Stimulated activated memory B cell treated with anti-CD40 and anti-IgM and Interleukin-4, amounts not matched to agents 10 μg/mL and 1 μg/mL and 100 μg/mL, for 72 hours (primary cell): ENCODE measurements around the gene NEURL2.
A peak's percentile ranks its signal among the peaks of the same experiment; 100 is the strongest.

Experiments used
- ATAC-seq: fragments of 150-1000 bp; cut with Tn5 transposase; 2 replicates; pipeline ENCODE4 v1.10.0; 2021
- H3K27ac Mint-ChIP-seq: one replicate; pipeline ENCODE4 v1.8.0; 2022; ENCODE audit warnings: mild to moderate bottlenecking, mixed read lengths
- H3K27me3 Mint-ChIP-seq: one replicate; pipeline ENCODE4 v1.8.0; 2022; ENCODE audit warnings: mixed read lengths
- H3K36me3 Mint-ChIP-seq: one replicate; pipeline ENCODE4 v1.8.0; 2022; ENCODE audit warnings: mixed read lengths
- H3K4me1 Mint-ChIP-seq: one replicate; pipeline ENCODE4 v1.8.0; 2022; ENCODE audit warnings: mixed read lengths
- H3K4me3 Mint-ChIP-seq: one replicate; pipeline ENCODE4 v1.8.0; 2022; ENCODE audit warnings: mild to moderate bottlenecking, moderate library complexity, mixed read lengths
- H3K9me3 Mint-ChIP-seq: one replicate; pipeline ENCODE4 v1.8.0; 2022; ENCODE audit warnings: mixed read lengths

Gene NEURL2

GRCh38 chr20:45873409-45874103, 17.5 kb downstream of the NEURL2 start:
- Mint-ChIP-seq H3K27me3 (no peaks in the 10 kb centered on the region), H3K27ac (no peak overlapping the region), H3K36me3 (peaks cover 6% of the 10 kb centered on the region), H3K4me1 (no peaks in the 10 kb centered on the region), H3K4me3 (no peak overlapping the region), H3K9me3 (no peaks in the 10 kb centered on the region)
- ATAC-seq: no peak

- H3K9me3 Mint-ChIP-seq: no peaks in the 10 kb centered on the region
- no peak overlapping the region for H3K4me3 Mint-ChIP-seq
- no peak overlapping the region for H3K27ac Mint-ChIP-seq
- no peaks in the 10 kb centered on the region for H3K4me1 Mint-ChIP-seq
- no peaks in the 10 kb centered on the region for H3K27me3 Mint-ChIP-seq
- ATAC-seq: no peak
- H3K36me3 Mint-ChIP-seq: peaks cover 6% of the 10 kb centered on the region
Measured at GRCh38 chr20:45872626-45873025, 18.4 kb downstream of the NEURL2 start.

- H3K9me3 Mint-ChIP-seq: no peaks in the 10 kb centered on the region
- no peaks in the 10 kb centered on the region for H3K27me3 Mint-ChIP-seq
- ATAC-seq: no peak
- no peak overlapping the region for H3K27ac Mint-ChIP-seq
- H3K36me3 Mint-ChIP-seq: peaks cover 11% of the 10 kb centered on the region
- no peaks in the 10 kb centered on the region for H3K4me1 Mint-ChIP-seq
- no peak overlapping the region for H3K4me3 Mint-ChIP-seq
Measured at GRCh38 chr20:45867819-45868176, 23.2 kb downstream of the NEURL2 start.

DNA sequence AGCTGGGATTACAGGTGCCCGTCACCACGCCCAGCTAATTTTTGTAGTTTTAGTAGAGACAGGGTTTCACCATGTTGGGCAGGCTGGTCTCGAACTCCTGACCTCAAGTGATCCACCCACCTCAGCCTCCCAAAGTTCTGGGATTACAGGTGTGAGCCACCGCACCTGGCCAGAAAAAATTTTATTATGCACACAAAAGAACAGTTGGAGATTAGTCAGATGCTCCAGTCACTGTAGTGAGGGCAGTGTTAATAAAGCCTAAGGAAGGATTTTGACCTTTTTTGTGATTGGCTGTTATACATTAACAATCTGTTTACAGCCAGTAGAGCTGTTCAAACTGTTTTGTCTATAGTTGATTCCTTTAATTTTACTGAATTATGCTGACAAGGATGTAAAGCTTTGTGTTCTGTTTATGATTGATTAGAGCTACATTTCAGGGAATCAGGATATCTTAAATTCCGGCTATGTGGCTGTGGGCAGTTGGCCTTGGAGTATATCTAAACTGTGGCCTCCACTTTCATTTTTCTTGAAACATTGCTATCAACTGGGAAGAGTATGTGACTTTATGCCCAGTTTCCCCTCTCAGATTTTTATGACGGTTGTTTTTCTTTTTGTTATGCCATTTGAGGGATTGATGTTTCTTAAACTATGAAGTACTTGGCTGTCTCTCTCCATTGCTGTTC, 23.7 kb downstream of the NEURL2 start:
- H3K4me3 Mint-ChIP-seq: no peak overlapping the region
- no peaks in the 10 kb centered on the region for H3K4me1 Mint-ChIP-seq
- H3K36me3 Mint-ChIP-seq: peaks cover 8% of the 10 kb centered on the region
- H3K27ac Mint-ChIP-seq: no peak overlapping the region
- H3K27me3 Mint-ChIP-seq: no peaks in the 10 kb centered on the region
- H3K9me3 Mint-ChIP-seq: no peaks in the 10 kb centered on the region
- no peak for ATAC-seq

DNA sequence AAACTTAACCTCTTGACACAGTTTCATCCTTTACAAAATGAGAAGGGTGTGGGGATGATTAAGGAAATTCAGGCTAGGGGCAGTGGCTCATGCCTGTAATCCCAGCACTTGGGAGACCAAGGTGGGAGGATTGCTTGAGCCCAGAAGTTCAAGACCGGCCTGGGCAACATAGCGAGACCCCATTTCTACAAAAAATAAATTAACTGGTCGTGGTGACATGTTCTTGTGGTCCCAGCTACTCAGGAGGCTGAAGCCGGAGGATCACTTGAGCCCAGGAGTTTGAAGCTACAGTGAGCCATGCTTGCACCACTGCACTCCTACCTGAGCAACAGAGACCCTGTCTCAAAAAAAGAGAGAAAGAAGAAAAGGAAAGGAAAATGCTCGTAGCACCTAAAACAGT, 24.6 kb downstream of the NEURL2 start:
- Mint-ChIP-seq H3K9me3 (no peaks in the 10 kb centered on the region), H3K4me3 (no peak overlapping the region), H3K36me3 (peaks cover 7% of the 10 kb centered on the region), H3K4me1 (no peaks in the 10 kb centered on the region), H3K27ac (no peak overlapping the region), H3K27me3 (no peaks in the 10 kb centered on the region)
- no peak for ATAC-seq

DNA sequence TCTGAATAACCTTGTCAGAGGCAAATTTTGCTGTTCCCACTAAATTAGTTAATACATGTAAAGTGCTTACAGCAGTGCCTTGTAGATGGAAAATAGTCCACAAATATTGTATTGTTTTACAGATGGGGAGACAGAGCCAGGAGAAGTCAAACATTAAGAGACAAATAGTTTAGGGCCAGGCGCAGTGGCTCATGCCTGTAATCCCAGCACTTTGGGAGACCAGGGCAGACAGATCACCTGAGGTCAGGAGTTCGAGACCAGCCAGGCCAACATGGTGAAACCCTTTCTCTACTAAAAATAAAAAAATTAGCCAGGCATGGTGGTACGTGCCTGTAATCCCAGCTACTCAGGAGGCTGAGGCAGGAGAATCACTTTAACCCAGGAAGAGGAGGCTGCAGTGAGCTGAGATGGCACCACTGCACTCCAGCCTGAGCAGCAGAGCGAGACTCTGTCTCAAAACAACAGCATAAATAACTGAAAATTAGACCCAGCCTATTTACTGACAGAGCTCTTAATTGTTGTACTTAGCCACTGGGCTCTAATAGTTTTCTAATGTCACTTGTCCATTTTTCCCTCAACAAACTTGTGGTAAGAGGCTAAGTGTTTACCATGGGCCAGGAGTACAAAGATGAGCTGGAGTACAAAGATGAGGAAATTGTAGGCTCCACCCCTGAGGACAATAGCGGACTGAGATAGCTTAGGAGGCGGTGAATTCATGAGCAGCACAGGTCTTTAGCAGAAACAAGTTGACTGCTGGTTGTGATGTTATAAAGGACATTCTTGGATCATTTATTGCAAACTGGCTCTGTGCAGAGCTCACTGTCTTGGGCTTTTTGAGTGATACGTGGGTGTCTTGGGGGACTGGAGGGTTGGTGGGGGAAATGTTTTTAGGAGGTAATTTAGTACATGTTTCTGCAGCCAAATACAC, 27.2 kb downstream of the NEURL2 start:
- Mint-ChIP-seq H3K9me3 (no peaks in the 10 kb centered on the region), H3K36me3 (peaks cover 26% of the 10 kb centered on the region), H3K4me3 (no peak overlapping the region), H3K27me3 (no peaks in the 10 kb centered on the region), H3K27ac (no peak overlapping the region), H3K4me1 (peaks cover 9% of the 10 kb centered on the region)
- ATAC-seq: no peak

- peaks cover 22% of the 10 kb centered on the region for H3K36me3 Mint-ChIP-seq
- H3K4me1 Mint-ChIP-seq: peaks cover 27% of the 10 kb centered on the region
- H3K4me3 Mint-ChIP-seq: no peak overlapping the region
- H3K27ac Mint-ChIP-seq: no peak overlapping the region
- no peaks in the 10 kb centered on the region for H3K9me3 Mint-ChIP-seq
- no peak for ATAC-seq
- no peaks in the 10 kb centered on the region for H3K27me3 Mint-ChIP-seq
Measured at GRCh38 chr20:45861221-45862075, 29.6 kb downstream of the NEURL2 start.

GRCh38 chr20:45860560-45861220, 30.3 kb downstream of the NEURL2 start:
- no peak for ATAC-seq
- no peak overlapping the region for H3K4me3 Mint-ChIP-seq
- H3K36me3 Mint-ChIP-seq: peaks cover 21% of the 10 kb centered on the region
- H3K27me3 Mint-ChIP-seq: no peaks in the 10 kb centered on the region
- peaks cover 33% of the 10 kb centered on the region for H3K4me1 Mint-ChIP-seq
- no peak overlapping the region for H3K27ac Mint-ChIP-seq
- H3K9me3 Mint-ChIP-seq: no peaks in the 10 kb centered on the region

- Mint-ChIP-seq H3K27ac (no peak overlapping the region), H3K4me1 (peaks cover 33% of the 10 kb centered on the region), H3K27me3 (no peaks in the 10 kb centered on the region), H3K9me3 (no peaks in the 10 kb centered on the region), H3K36me3 (peaks cover 21% of the 10 kb centered on the region), H3K4me3 (no peak overlapping the region)
- no peak for ATAC-seq
Measured at GRCh38 chr20:45859916-45860315, 31.1 kb downstream of the NEURL2 start.

GRCh38 chr20:45857882-45858216, 33.2 kb downstream of the NEURL2 start:
- H3K27me3 Mint-ChIP-seq: no peaks in the 10 kb centered on the region
- peaks cover 41% of the 10 kb centered on the region for H3K4me1 Mint-ChIP-seq
- ATAC-seq: peak; percentile 55
- H3K9me3 Mint-ChIP-seq: no peaks in the 10 kb centered on the region
- H3K36me3 Mint-ChIP-seq: peaks cover 27% of the 10 kb centered on the region
- peak overlapping the region; percentile 96 for H3K4me3 Mint-ChIP-seq
- peak overlapping the region; percentile 94 for H3K27ac Mint-ChIP-seq

GRCh38 chr20:45857114-45857881, 33.7 kb downstream of the NEURL2 start, which contains the start of the genes ACOT8 and ZSWIM3:
TSS of gene ACOT8 (minus strand) at chr20:45857392. CDS start at chr20:45857315, 77 bp downstream.
TSS of gene ZSWIM3 (plus strand) at chr20:45857614. CDS start at chr20:45857826, 212 bp downstream.
- Mint-ChIP-seq H3K36me3 (peaks cover 29% of the 10 kb centered on the region), H3K4me3 (peak within 1 kb of the TSS; percentile 96), H3K4me1 (peaks cover 41% of the 10 kb centered on the region), H3K27ac (peak within 1 kb of the TSS; percentile 94), H3K27me3 (no peaks in the 10 kb centered on the region), H3K9me3 (no peaks in the 10 kb centered on the region)
- peak; percentile 99 for ATAC-seq

- no peak overlapping the region for H3K27ac Mint-ChIP-seq
Measured at GRCh38 chr20:45853484-45853883, 37.5 kb downstream of the NEURL2 start.

DNA sequence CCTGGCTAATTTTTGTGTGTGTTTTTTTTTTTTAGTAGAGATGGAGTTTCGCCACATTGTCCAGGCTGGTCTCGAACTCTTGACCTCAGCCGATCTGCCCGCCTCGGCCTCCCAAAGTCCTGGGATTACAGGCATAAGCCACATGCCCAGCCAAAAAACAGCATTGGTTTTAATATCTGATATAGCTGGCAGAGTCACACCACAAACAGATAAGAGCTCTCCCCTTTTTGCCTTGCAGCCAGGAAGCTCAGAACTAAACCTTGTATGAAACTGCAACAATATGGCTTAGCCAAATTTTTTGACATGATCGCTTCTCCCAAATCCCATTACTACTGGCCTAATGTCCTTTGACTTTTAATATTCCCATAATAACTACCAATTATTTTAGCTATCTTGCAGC, 38.7 kb downstream of the NEURL2 start:
- peaks cover 32% of the 10 kb centered on the region for H3K36me3 Mint-ChIP-seq
- ATAC-seq: no peak
- H3K4me1 Mint-ChIP-seq: peaks cover 19% of the 10 kb centered on the region
- no peak overlapping the region for H3K4me3 Mint-ChIP-seq
- no peaks in the 10 kb centered on the region for H3K27me3 Mint-ChIP-seq
- no peak overlapping the region for H3K27ac Mint-ChIP-seq
- no peaks in the 10 kb centered on the region for H3K9me3 Mint-ChIP-seq

More at GRCh38 chr20:45853484-45853883, 37.5 kb downstream of the NEURL2 start:
- peaks cover 29% of the 10 kb centered on the region for H3K36me3 Mint-ChIP-seq
- H3K9me3 Mint-ChIP-seq: no peaks in the 10 kb centered on the region
- H3K27me3 Mint-ChIP-seq: no peaks in the 10 kb centered on the region
- H3K4me3 Mint-ChIP-seq: no peak overlapping the region
- H3K4me1 Mint-ChIP-seq: peaks cover 30% of the 10 kb centered on the region
- ATAC-seq: no peak

GRCh38 chr20:45851501-45851900, 39.5 kb downstream of the NEURL2 start:
- no peak overlapping the region for H3K27ac Mint-ChIP-seq
- ATAC-seq: no peak
- no peaks in the 10 kb centered on the region for H3K27me3 Mint-ChIP-seq
- H3K9me3 Mint-ChIP-seq: no peaks in the 10 kb centered on the region
- peaks cover 35% of the 10 kb centered on the region for H3K36me3 Mint-ChIP-seq
- no peak overlapping the region for H3K4me3 Mint-ChIP-seq
- peaks cover 15% of the 10 kb centered on the region for H3K4me1 Mint-ChIP-seq
